ENCODE results near the gene COMMD10.

The COMMD10 gene

DNA sequence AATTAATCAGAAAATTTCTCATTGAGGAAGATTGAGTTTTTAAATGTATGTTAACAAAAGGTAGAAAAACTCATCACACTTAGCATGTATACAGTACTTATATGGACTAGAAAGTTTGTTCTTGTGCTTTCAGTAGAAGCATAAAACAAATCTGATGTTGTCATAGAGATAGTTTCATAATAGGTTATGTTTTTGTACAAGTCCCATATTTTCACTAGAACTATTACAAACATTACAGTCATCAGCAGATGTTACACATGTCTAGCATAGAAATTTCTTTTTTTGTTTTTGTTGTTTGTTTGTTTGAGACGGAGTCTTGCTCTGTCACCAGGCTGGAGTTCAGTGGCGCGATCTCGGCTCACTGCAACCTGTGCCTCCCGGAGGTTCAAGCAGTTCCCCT lies 131.4 kb downstream of the COMMD10 start:
- DNase-seq (ENCODE audit: low spot score): no peak

DNA sequence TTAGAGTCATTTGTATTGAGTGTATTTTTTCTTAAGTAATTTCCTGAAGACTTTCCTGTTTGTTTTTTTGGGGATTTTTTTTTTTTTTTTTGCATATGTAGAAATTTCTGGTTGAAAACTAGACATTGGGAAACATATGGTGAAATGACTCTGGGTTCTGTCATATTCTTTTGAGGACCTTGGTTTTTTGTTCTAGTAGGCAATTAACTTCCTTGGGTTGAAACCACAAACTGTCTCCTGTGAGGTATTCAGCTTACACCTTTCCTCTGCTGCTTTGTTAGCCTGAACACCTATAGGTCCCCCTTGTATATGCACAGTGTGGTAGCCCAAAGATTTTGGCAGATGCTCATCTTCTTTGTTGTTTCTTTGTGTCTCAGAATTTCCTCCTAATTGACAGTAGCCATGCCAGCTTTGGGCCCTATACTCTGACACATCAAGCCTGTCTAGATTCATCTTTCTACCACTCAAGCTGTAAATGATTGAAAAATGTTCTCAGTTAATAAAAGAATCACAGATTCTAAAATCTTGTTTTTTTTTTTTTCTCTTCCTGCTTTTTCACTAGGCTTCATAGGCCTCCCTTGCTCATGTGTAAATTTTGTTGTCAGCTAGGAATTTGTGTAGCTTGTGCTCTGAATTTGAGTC lies 140.6 kb downstream of the COMMD10 start:
- no peak for DNase-seq (ENCODE audit: low spot score)

DNA sequence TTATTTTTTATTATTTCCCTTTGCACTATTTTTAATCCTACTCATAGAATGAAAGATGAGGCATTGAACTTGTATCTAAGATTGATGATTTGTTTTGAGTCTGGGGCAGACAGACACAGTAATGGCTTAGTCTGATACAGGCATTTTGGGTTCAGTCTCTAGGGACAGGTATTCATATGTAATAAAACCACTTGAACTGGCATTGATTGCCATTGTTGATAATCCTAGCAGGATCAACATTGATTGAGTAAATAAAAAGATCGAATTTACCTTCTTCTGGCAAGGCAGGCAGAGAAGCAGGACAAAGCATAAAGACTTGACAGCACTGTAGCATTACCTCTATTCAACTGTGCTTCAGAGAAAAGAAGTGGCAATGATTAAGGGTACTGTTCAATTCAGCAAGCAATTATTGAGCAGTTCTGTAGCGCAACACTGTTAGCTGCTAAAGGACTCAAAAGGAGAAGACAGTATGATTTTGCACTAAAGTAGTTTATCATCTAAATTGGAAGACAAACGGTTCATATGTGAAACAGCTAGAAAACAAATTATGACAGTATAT lies 144.4 kb downstream of the COMMD10 start:
- no peak for DNase-seq (ENCODE audit: low spot score)

DNA sequence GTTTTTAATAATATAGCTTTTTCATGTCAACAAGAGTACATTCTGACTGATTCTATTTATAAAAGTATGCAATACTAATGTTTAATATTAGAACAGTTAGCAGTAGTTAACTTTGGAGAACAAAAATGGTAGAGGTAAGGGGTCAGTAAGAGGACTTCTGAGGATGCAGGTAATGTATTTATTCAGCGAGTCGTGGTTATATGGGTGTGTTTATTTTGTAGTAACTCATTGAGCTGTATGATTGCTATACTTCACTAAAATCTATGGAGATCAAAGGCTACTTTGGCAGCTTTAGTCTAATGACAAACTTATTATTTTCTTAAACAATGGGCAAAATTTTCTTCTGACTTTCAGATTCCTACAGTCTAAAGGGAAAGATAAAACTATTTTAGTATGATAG lies 146.5 kb downstream of the COMMD10 start:
- no peak for DNase-seq (ENCODE audit: low spot score)

DNA sequence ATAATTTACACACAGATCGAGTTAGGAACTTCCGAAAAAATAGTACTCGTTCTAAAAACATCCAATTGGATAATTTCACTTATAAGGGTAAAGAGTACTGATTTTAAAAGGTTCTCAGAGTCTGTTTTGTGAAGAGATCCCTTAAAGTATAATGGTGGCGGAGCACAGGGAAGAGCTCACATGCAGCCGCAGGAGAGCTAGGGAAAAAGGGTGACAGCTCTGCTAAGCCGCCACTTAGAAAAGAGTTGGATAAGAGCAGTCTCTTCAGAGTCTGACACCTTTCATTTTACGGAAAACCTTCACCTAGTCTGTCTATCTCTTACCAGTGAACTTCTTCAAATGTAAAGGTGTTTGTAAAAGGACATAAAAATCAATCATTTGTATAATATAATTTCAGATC lies 149.9 kb downstream of the COMMD10 start:
- no peak for DNase-seq (ENCODE audit: low spot score)

DNA sequence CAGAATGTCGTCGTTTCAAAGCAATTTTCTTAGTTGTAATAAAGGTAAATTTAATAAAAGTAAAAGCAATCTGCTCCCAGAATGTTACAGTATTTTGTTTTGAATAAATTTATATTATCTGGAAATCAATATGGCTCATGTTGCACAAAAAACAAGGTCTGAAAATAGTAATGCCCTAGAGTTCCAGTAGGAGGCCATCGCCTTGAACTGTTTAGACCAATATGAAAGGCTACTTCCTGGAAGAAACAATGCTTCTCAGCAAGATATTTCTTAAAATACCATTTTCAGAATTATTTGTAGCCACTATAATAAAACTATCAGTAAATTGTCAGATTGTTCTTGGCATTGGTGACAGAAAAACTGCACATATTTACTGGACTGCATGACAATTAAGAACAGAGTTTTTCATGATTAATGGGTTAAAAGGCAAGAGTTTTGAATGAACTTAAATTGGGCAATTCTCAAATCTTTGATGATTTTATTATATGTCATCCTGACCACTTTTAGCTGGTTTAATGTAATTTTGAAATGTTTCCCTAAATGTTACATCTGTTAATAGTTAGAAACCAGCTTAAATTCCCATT lies 153.2 kb downstream of the COMMD10 start:
- no peak for DNase-seq (ENCODE audit: low spot score)

DNA sequence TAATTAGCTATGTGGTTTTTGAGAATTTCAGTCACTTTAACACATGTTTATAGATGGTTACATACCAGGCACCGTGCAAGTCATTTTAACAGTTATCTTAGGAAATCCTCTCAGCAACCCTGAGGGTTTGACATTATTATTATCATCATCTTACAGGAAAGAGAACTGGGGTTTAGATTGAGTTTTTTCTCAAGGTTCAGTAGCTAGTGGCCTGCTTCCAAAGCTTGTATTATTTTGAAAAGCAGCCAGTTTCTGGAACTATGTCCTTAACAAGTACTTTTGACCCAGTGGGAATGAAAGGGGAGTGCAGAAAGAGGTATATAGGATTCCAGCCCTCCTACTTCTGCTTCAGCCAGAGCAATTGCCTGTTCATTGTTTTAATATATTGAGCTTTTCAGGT lies 157.5 kb downstream of the COMMD10 start:
- no peak for DNase-seq (ENCODE audit: low spot score)

DNA sequence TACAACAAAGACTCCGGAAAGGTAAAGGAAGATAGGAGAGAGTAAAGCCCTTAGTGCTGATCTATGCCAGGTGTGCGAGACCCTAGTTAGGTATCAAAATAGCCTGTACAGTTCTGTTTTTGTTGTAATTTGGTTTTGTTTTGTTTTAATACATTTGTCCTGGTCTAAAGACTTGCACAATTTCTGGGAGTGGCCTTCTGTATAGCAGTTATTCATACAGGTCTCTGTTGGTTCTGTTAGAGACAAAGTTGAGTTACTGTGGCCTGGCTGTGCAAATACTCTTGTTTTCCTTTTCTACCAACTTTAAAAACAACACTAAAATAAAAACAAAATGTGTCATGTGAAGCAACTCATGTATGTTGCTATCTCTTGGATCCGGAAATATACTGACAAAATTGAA lies 163.6 kb downstream of the COMMD10 start:
- no peak for DNase-seq (ENCODE audit: low spot score)

DNA sequence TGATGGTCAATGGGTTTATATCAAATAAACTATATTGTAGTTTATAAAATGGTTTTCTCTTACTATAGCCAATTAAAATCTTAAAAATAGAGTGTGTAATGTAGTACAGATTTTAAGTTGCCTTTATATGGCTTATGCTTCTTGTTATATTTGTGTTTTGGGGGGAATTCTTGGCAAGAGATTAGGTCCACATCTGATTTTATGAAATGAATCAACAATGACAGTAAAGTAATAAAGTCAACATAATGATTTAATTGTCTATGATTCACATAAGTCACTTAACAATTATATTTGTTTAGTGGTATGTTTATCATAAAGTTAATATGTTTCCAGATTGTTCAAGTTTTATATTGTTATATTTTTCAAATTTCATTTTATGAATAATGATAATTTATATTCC lies 164.8 kb downstream of the COMMD10 start:
- DNase-seq (ENCODE audit: low spot score): no peak

DNA sequence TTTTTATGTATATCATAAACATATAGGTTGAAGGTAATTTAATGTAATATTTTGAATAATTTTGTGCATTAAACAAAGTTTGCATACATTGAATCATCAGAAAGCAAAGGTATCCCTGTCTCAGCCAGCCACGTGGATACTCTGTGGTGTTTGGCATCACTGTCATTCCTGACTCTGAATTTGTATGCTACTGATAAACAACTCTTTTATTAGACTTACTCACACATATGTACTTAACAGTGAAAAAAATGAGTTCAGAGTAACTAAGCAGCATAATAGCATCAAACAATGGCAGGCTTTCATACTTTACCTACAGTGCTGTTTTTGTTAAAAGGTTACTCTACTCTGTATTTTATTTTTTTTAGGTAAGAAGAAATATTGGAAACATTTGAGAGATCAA lies 171.9 kb downstream of the COMMD10 start:
- no peak for DNase-seq (ENCODE audit: low spot score)

DNA sequence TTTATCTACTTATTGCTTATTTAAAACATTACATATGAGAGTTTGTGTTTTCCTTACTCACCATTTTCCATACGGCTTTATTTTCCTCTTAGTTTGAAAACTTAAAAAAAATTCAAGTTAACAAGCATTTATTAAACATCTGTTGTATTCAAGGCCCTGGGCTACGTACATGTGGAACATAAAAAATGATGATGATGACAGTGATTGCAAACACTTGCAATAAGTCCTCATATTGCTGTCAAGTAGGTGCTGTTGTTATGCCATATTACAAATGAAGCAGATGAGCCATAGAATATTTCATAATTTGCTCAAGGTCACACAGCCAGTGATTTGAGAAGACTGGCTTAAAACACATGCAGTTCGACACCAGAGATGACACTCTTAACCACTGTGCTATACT lies 180.6 kb downstream of the COMMD10 start:
- no peak for DNase-seq (ENCODE audit: low spot score)

DNA sequence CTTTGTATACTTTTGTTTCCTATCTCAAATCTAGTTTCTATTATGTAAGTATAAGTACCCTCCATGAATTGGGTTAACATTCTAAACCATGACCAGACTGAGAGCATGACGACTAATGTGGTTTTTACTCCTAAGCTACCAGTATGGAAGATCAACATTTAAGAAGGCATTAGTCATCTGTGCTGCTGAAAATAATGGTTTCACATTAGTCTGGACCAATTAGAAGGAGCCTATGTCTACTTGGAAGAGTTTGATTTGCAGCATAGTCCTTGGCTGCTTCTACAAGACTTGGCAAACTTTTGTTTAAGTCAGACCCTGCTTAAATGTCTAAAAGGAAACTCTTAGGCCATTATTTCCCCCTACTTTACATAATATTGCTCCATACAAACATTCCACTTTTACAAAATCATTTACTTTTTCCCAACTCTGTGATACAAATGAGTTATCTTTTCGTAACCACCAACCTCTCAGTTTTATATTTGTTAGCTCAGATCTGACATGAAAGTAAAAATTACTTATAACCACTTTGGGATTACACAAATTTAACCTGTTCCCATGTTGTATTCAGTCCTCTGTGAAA lies 186.7 kb downstream of the COMMD10 start:
- no peak for DNase-seq (ENCODE audit: low spot score)

DNA sequence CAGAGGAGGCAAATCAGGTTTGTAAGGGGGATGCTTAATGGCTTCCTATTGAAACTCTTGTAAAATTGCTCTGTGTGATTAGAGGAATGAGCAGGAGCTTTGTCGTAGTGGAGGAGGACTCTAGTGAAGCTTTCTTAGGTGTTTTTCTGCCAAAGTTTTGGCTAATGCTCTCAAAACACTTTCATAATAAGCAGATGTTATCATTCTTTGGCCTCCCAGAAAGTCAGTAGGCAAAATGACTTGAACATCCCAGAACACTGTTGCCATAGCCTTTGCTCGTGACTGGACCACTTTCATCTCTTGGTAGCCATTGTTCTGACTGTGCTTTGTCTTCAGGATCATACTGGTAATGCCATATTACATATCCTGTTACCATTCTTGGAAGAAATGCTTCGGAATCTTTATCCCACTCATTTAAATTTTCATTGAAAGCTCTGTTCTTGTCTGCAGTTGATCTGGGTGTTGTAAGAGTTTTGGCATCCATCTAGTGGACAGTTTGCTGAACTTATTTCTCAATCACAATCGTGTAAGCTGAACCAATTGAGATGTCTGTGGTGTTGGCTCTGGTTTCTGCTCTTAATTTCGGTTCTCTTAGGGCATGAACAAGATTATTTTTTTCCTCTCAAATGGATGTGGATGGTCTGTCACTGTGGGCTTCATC lies 187.6 kb downstream of the COMMD10 start:
- no peak for DNase-seq (ENCODE audit: low spot score)

DNA sequence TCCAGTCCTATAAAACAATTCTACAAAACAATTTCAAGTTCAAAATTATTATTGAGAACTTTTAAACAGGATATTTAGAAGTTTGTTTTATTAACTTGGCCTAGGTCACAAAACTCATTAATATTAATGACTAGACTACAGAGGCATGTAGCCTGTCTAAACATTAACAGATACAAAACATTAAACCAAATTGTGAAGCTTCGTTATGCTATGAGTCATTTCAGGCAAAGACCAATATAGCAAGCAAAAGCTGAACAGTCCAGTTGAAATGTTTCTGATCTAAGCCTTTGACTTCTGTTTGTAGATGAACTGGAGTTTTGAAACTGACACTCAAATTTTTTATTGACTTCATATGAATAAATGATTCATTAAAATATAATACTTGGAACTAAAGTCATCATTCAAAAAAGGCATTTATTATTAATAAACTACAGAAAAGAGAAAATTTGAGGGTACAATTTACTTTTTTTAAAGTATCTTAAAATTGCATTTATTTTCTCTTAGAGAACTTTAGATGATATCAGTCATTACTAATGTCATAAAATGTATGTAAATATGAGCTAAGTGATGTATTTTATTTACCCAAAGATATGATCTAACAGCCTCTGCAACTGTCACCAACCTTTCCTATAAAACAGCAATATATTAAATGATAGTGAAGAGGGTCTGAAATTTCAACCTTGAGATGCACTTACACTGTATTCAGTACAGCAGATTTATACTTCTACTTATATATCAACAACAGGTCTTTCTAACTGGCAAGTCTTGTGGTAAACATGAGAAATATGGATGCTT lies 188.8 kb downstream of the COMMD10 start:
- DNase-seq (ENCODE audit: low spot score): no peak

DNA sequence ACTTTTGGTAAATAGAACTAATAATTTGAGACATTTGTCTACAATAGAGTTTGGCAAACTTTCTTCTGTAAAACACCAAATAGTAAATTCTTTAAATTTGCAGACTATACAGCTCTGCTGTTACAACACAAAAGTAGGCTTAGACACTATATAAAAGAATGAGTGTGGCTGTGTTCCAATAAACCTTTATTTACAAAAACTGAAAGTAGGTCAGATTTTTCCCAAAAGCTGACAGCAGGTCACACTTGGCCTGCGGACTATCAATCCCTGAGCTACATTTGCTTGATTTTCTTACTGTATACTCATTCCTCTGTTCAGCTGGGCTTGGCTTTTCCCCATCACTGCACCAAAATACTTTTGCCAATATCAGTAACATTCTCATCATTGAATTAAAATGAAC lies 189.4 kb downstream of the COMMD10 start:
- DNase-seq (ENCODE audit: low spot score): no peak

DNA sequence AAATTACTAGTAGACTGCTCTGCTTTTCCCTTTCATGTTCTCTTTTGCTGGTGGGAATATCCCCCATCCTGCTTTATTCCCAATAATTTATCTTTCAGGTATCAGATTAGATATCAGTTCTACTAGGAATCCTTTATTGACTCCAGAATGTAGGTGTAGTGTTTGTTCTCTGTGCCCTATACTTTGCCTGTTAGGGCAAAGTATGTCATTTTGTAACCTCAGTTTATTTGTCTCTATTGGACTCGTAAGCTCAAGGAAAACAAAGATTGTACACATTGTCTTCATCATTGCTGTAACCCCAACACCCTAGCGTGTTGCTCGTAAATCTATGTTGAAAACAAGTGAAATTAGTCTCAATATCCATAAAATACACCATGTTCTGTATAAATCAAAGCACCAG lies 190.5 kb downstream of the COMMD10 start:
- DNase-seq (ENCODE audit: low spot score): no peak

DNA sequence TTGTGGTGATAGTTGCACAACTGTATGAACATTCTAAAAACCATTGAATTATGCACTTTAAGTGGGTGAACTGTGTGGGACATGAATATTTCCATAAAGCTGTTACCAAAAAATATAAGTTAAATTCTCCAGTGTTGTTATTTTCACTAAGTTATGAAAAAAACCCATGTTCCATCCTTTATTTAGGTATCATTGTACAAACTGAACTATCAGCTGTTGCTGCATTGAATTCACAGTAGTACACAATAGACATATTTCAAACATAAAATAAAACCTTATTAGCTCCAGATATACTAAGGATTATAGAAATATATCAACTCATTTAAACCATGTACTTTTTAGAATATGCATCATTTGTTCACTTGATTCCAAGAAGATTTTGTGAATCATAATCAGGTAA lies 192.1 kb downstream of the COMMD10 start:
- no peak for DNase-seq (ENCODE audit: low spot score)

DNA sequence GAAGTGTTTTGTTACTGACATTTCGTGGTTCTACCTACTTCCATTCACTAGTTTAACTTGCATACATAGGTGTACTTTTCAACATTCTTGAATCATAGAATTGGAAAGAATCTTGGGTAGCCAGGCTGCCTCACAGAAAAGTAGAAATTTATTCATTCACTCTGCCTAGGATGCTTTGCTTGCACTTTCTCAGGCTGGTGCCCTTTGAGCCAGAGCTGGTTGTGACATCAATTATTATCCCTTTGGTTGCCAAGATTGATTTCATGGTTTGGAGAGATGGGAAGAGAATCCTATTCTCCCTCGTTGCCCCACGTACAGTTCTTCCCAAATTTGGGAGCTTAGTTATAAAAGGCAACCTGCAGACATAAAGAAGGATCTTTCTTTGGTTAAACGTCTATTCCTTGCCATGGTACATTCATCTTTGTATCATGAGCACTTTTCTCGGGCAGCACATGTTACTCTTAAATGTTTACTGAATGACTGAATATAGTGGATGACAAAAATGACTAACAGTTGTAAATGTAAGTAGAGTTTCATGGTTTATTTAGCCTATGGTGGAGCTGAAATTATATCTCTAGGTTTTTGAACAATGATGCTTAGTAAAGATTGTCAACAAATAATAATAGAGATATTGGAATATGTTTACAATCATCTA lies 195.5 kb downstream of the COMMD10 start:
- no peak for DNase-seq (ENCODE audit: low spot score)

DNA sequence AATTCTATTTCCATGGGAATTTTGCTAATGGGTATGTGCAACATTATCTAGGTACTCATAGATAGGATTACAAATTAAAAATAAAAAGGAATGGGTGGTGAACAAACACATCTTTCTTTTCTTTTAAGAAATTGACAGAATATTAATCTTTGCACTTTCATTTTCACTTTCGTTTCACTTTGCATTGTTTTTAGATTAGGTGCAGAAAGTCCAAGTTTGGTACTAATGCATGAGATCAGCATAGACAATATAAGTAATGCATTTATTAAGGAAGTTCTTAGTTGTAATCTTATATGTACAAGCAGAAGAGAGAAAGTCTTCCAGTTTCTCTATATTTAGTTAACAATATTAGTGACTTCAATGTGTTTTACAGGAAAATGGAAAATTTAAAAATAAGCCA lies 196.5 kb downstream of the COMMD10 start:
- no peak for DNase-seq (ENCODE audit: low spot score)

DNA sequence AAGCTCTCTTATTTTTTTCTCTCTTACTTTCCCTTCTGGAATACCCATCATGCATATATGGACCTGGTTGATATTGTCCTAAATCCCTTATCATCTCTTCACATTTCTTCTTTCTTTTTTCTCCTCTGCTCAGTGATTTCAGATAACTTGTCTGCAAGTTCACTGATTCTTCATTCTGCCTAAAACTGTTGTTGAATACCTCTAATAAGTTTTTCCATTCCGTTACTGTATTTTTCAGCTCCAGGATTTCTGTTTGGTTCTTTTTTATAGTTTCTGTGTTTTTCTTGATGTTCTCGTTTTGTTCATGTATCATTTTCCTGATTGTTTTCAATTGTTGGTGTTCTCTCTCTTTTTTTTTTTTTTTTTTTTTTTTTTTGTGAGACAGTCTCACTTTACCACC lies 203.7 kb downstream of the COMMD10 start:
- no peak for DNase-seq (ENCODE audit: low spot score)

DNA sequence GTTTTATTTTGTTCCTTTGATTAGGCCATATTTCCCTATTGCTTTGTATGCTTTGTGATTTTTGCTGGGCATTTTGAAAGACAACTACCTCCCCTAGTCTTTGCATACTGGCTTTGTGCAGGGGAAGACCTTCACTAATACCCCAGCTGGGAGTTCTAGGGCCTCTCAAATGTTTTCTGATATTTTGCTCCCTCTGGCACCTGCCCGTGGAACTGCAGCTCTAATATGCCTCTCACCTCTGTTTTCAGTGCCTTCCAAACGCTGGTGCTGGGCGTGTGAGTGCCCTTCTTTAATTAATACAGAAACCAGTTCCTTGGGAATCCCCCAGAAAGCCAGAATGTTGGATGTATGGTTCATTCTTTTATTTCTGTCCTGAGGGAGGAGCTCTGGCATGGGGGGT lies 204.5 kb downstream of the COMMD10 start:
- no peak for DNase-seq (ENCODE audit: low spot score)

DNA sequence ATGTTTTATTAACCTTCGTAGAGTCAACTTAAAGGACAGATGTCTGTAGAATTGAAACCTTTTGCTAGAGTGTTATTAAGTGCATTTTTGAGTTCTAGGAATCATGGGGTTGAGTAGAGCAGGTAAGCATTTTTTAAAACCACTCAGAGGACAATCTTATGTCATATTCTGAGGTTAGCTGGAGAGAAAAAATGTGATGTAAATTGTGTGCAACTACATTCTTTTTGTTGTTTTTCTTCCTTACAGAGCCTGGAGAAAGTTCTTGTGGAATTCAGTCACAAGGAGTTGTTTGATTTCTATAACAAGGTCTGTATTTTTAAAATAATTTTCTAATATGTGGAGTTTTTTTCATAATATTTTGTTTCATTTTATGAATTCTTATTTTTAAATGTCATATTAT lies 206.4 kb downstream of the COMMD10 start:
- DNase-seq (ENCODE audit: low spot score): no peak
